Stimulated activated CD4-positive, alpha-beta T cell treated with anti-CD3 and anti-CD28 coated beads, Interleukin-15, amount 100 ng/mL, for 1 hour (primary cell): ENCODE data around the gene CBX8.
"Not testable (repeated sequence)": the region's sequence is repeated elsewhere in the genome, so short reads cannot be mapped to it uniquely, and the experiment has no call there.

Source experiments
- DNase-seq, 2 donors: peaks; one replicate each; pipeline ENCODE4 v3.0.0-alpha.2; 2020; ENCODE audit warnings: low read depth in 1 of 2, low spot score in 1 of 2

The CBX8 gene

GRCh38 chr17:79754903-79755302 is 42.0 kb downstream of the CBX8 start:
- DNase-seq, result not testable (repeated sequence)

- no peak for DNase-seq
Observed at GRCh38 chr17:79754370-79754769, 42.5 kb downstream of the CBX8 start.

GRCh38 chr17:79752175-79752574 is 44.7 kb downstream of the CBX8 start:
- DNase-seq, result no peak

GRCh38 chr17:79750650-79751545 is 46.0 kb downstream of the CBX8 start:
- DNase-seq, result no peak

GRCh38 chr17:79749958-79750357 is 46.9 kb downstream of the CBX8 start:
- DNase-seq, result no peak

- DNase-seq, result no peak
Observed at GRCh38 chr17:79749156-79749815, 47.6 kb downstream of the CBX8 start.

- DNase-seq, result no peak
Observed at GRCh38 chr17:79748295-79749099, 48.4 kb downstream of the CBX8 start.

GRCh38 chr17:79747508-79748294 is 49.2 kb downstream of the CBX8 start:
- DNase-seq, result no peak

- no peak for DNase-seq
Observed at GRCh38 chr17:79746889-79747507, 49.9 kb downstream of the CBX8 start.

GRCh38 chr17:79745641-79746105 is 51.2 kb downstream of the CBX8 start:
- no peak for DNase-seq

GRCh38 chr17:79743614-79744013 is 53.3 kb downstream of the CBX8 start:
- no peak for DNase-seq

GRCh38 chr17:79742951-79743476 is 53.9 kb downstream of the CBX8 start:
- DNase-seq, result no peak

- no peak for DNase-seq
Observed at GRCh38 chr17:79742589-79742918, 54.3 kb downstream of the CBX8 start.
